Dendritic cell treated with granulocyte-macrophage colony-stimulating factor and Interleukin-4, amounts not matched to agents 40 ng/mL and 50 ng/mL, for 4 days (primary cell): Measurements from ENCODE around the gene WDR5B.
"Not testable (repeated sequence)": the region's sequence is repeated elsewhere in the genome, so short reads cannot be mapped to it uniquely, and the experiment has no call there.

Source experiments
- H3K27ac Mint-ChIP-seq: one replicate; pipeline ENCODE4 v1.8.0; 2022; ENCODE audit warnings: mild to moderate bottlenecking, mixed read lengths
- H3K27me3 Mint-ChIP-seq: one replicate; pipeline ENCODE4 v1.8.0; 2022; ENCODE audit warnings: mild to moderate bottlenecking, mixed read lengths
- H3K36me3 Mint-ChIP-seq: one replicate; pipeline ENCODE4 v1.8.0; 2022; ENCODE audit warnings: low read depth, mixed read lengths
- H3K4me1 Mint-ChIP-seq: one replicate; pipeline ENCODE4 v1.8.0; 2022; ENCODE audit warnings: low read depth, mixed read lengths
- H3K4me3 Mint-ChIP-seq: one replicate; pipeline ENCODE4 v1.8.0; 2022; ENCODE audit warnings: mild to moderate bottlenecking, moderate library complexity, mixed read lengths
- H3K9me3 Mint-ChIP-seq: one replicate; pipeline ENCODE4 v1.8.0; 2022; ENCODE audit warnings: mixed read lengths
- intact Hi-C: fragments of 100-400 bp; cut with micrococcal nuclease; formaldehyde crosslinking; loops from one replicate; pipeline ENCODE4 v1.15.0; 2022

WDR5B gene

GRCh38 chr3:122415762-122416654, at the start of gene WDR5B:
WDR5B (minus strand) TSS chr3:122416062; CDS start chr3:122415528, 534 bp downstream.
- H3K9me3 Mint-ChIP-seq, result no peaks in the 10 kb centered on the region
- peak within 1 kb of the TSS; percentile 94 for H3K4me3 Mint-ChIP-seq
- peaks cover 50% of the 10 kb centered on the region for H3K36me3 Mint-ChIP-seq
- peaks cover 47% of the 10 kb centered on the region for H3K4me1 Mint-ChIP-seq
- peak within 1 kb of the TSS; percentile 94 for H3K27ac Mint-ChIP-seq
- intact Hi-C loops, result loop anchor here (5.0 to 10.0 kb wide), 2 partner anchors 34 to 99 kb away; partner anchors contain the start of genes FAM162A, KPNA1 and MIX23
- no peaks in the 10 kb centered on the region for H3K27me3 Mint-ChIP-seq

GRCh38 chr3:122464659-122465058, 48.8 kb upstream of the WDR5B start:
- Mint-ChIP-seq H3K4me1 (peaks cover 4% of the 10 kb centered on the region), H3K36me3 (peaks cover 62% of the 10 kb centered on the region), H3K27ac (no peak overlapping the region), H3K9me3 (no peaks in the 10 kb centered on the region), H3K27me3 (no peaks in the 10 kb centered on the region), H3K4me3 (no peak overlapping the region)
- intact Hi-C loops, result no loop called here

- no peaks in the 10 kb centered on the region for H3K27me3 Mint-ChIP-seq
Measured at GRCh38 chr3:122462406-122462805, 46.5 kb upstream of the WDR5B start.

GRCh38 chr3:122461806-122462205, 45.9 kb upstream of the WDR5B start:
- Mint-ChIP-seq H3K27ac (no peak overlapping the region), H3K9me3 (no peaks in the 10 kb centered on the region), H3K36me3 (peaks cover 79% of the 10 kb centered on the region), H3K27me3 (no peaks in the 10 kb centered on the region), H3K4me1 (no peaks in the 10 kb centered on the region), H3K4me3 (no peak overlapping the region)
- intact Hi-C loops, result no loop called here

More at GRCh38 chr3:122462406-122462805, 46.5 kb upstream of the WDR5B start:
- intact Hi-C loops, result no loop called here
- Mint-ChIP-seq H3K27ac (no peak overlapping the region), H3K36me3 (peaks cover 82% of the 10 kb centered on the region), H3K4me3 (no peak overlapping the region), H3K4me1 (no peaks in the 10 kb centered on the region), H3K9me3 (no peaks in the 10 kb centered on the region)

- H3K27ac Mint-ChIP-seq, result no peak overlapping the region
- no peak overlapping the region for H3K4me3 Mint-ChIP-seq
- no peaks in the 10 kb centered on the region for H3K27me3 Mint-ChIP-seq
- intact Hi-C loops, result loop anchor here (5.0 to 10.0 kb wide), 3 partner anchors 67 to 243 kb away; no protein-coding TSS in a partner anchor
- no peaks in the 10 kb centered on the region for H3K4me1 Mint-ChIP-seq
- H3K9me3 Mint-ChIP-seq, result no peaks in the 10 kb centered on the region
- H3K36me3 Mint-ChIP-seq, result peaks cover 87% of the 10 kb centered on the region
Measured at GRCh38 chr3:122458992-122459391, 43.1 kb upstream of the WDR5B start.

- H3K9me3 Mint-ChIP-seq, result no peaks in the 10 kb centered on the region
- no peaks in the 10 kb centered on the region for H3K4me1 Mint-ChIP-seq
- no peaks in the 10 kb centered on the region for H3K27me3 Mint-ChIP-seq
- no peak overlapping the region for H3K27ac Mint-ChIP-seq
- peaks cover 87% of the 10 kb centered on the region for H3K36me3 Mint-ChIP-seq
- H3K4me3 Mint-ChIP-seq, result no peak overlapping the region
- intact Hi-C loops, result loop anchor here (5.0 to 10.0 kb wide), 3 partner anchors 65 to 245 kb away; no protein-coding TSS in a partner anchor
Measured at GRCh38 chr3:122457706-122458105, 41.8 kb upstream of the WDR5B start.

- no peaks in the 10 kb centered on the region for H3K4me1 Mint-ChIP-seq
- H3K27me3 Mint-ChIP-seq, result no peaks in the 10 kb centered on the region
- H3K4me3 Mint-ChIP-seq, result no peak overlapping the region
- peaks cover 90% of the 10 kb centered on the region for H3K36me3 Mint-ChIP-seq
- no peak overlapping the region for H3K27ac Mint-ChIP-seq
- intact Hi-C loops, result loop anchor here (5.0 to 10.0 kb wide), 3 partner anchors 64 to 246 kb away; no protein-coding TSS in a partner anchor
- H3K9me3 Mint-ChIP-seq, result no peaks in the 10 kb centered on the region
Measured at GRCh38 chr3:122456074-122456473, 40.2 kb upstream of the WDR5B start.

GRCh38 chr3:122451371-122451770, 35.5 kb upstream of the WDR5B start:
- Mint-ChIP-seq H3K4me3 (no peak overlapping the region), H3K36me3 (peaks cover 98% of the 10 kb centered on the region), H3K9me3 (no peaks in the 10 kb centered on the region), H3K27ac (no peak overlapping the region), H3K4me1 (peaks cover 6% of the 10 kb centered on the region), H3K27me3 (no peaks in the 10 kb centered on the region)
- intact Hi-C loops, result loop anchor here (10.0 kb wide), 1 partner anchor 83 kb away; no protein-coding TSS in a partner anchor

- peaks cover 22% of the 10 kb centered on the region for H3K9me3 Mint-ChIP-seq
- H3K27me3 Mint-ChIP-seq, H3K27ac Mint-ChIP-seq, H3K4me1 Mint-ChIP-seq, intact Hi-C loops, H3K4me3 Mint-ChIP-seq: not testable (repeated sequence)
- H3K36me3 Mint-ChIP-seq, result peaks cover 100% of the 10 kb centered on the region
Measured at GRCh38 chr3:122448218-122448617, 32.4 kb upstream of the WDR5B start.

GRCh38 chr3:122444491-122444887, 28.6 kb upstream of the WDR5B start:
- peaks cover 20% of the 10 kb centered on the region for H3K4me1 Mint-ChIP-seq

GRCh38 chr3:122443762-122444490, 28.1 kb upstream of the WDR5B start:
- H3K27me3 Mint-ChIP-seq, intact Hi-C loops, H3K4me3 Mint-ChIP-seq, H3K27ac Mint-ChIP-seq: not testable (repeated sequence)
- H3K36me3 Mint-ChIP-seq, result peaks cover 98% of the 10 kb centered on the region
- H3K9me3 Mint-ChIP-seq, result peaks cover 22% of the 10 kb centered on the region
- peaks cover 20% of the 10 kb centered on the region for H3K4me1 Mint-ChIP-seq

More at GRCh38 chr3:122444491-122444887, 28.6 kb upstream of the WDR5B start:
- intact Hi-C loops, H3K27ac Mint-ChIP-seq, H3K4me3 Mint-ChIP-seq, H3K27me3 Mint-ChIP-seq: not testable (repeated sequence)
- Mint-ChIP-seq H3K36me3 (peaks cover 100% of the 10 kb centered on the region), H3K9me3 (peaks cover 22% of the 10 kb centered on the region)

- H3K36me3 Mint-ChIP-seq, result peaks cover 98% of the 10 kb centered on the region
- peaks cover 20% of the 10 kb centered on the region for H3K4me1 Mint-ChIP-seq
Measured at GRCh38 chr3:122443090-122443489, 27.2 kb upstream of the WDR5B start.

GRCh38 chr3:122435950-122436349, 20.1 kb upstream of the WDR5B start:
- no peak overlapping the region for H3K4me3 Mint-ChIP-seq
- H3K27me3 Mint-ChIP-seq, result no peaks in the 10 kb centered on the region
- H3K4me1 Mint-ChIP-seq, result peaks cover 11% of the 10 kb centered on the region
- intact Hi-C loops, result no loop called here
- H3K36me3 Mint-ChIP-seq, result peaks cover 91% of the 10 kb centered on the region
- H3K27ac Mint-ChIP-seq, result no peak overlapping the region
- H3K9me3 Mint-ChIP-seq, result peaks cover 11% of the 10 kb centered on the region

More at GRCh38 chr3:122443090-122443489, 27.2 kb upstream of the WDR5B start:
- H3K27ac Mint-ChIP-seq, result no peak overlapping the region
- H3K4me3 Mint-ChIP-seq, result no peak overlapping the region
- peaks cover 22% of the 10 kb centered on the region for H3K9me3 Mint-ChIP-seq
- intact Hi-C loops, result no loop called here
- H3K27me3 Mint-ChIP-seq, result no peaks in the 10 kb centered on the region

GRCh38 chr3:122430371-122430770, 14.5 kb upstream of the WDR5B start:
- H3K9me3 Mint-ChIP-seq, result no peaks in the 10 kb centered on the region
- H3K4me3 Mint-ChIP-seq, result no peak overlapping the region
- H3K27ac Mint-ChIP-seq, result no peak overlapping the region
- H3K36me3 Mint-ChIP-seq, result peaks cover 92% of the 10 kb centered on the region
- no peaks in the 10 kb centered on the region for H3K4me1 Mint-ChIP-seq
- intact Hi-C loops, result no loop called here
- H3K27me3 Mint-ChIP-seq, result no peaks in the 10 kb centered on the region
